NCI-H1436 (cell line): ENCODE data around the gene CCL25.
"Not testable (repeated sequence)": the region's sequence is repeated elsewhere in the genome, so short reads cannot be mapped to it uniquely, and the experiment has no call there.

ENCODE experiments used
- DNase-seq: peaks from one replicate; lab custom pipeline; 2025; lab: John Stamatoyannopoulos, UW

The CCL25 gene

DNA sequence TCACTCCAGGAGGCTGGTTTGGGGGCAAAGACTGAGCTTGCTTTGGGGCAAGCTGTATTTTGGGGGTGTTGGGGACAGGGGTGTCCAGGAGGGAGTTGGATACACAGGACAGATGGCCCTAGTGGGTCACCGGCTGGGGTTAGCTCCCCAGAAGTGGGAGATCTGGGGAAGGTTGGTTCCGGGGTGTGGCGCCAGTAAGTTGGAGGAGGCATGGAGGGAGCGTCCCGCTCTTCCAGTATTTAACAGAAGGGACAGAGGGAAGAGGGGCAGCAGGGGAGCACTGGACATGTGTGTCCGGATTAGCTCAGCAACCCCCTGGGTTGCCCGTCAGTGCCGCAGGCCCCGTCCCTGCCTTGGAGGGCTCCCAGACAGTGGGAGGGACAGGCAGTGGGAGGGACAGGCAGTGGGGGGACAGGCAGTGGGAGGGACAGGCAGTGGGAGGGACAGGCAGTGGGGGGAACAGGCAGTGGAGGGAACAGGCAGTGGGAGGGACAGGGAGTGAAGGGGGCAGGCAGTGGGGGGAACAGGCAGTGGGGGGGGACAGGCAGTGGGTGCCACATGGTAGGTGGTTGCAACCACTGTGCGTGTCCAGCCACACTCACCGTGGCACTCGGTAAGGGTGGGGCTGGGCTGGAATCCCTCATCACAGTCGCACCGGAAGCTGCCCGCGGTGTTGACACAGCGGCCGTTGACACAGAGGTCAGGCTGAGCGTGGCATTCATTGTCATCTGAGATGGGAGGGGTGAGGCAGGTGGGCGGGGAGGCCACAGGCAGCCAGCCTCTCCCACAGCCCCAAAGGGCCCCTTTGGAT, 33.2 kb downstream of the CCL25 start:
- DNase-seq, result no peak

- no peak for DNase-seq
Observed at GRCh38 chr19:8086849-8087248, 34.3 kb downstream of the CCL25 start.

DNA sequence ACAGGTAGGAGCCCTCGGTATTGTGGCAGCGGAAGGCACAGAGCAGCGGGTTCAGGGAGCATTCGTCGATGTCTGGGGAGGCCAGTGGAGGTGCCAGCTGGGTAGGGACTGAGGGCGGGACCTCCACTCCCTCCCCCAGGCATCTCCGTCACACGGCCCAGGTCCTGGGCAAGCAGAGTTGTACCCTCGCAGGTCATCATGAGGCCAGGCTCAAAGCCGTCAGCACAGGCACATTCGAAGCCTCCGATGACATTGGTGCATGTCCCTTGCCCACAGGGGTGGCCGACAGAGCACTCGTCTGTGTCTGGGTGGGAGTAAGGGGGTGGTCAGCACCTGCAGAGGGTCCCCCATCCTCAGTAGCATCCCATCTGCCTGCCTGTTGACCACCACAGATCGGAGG, 35.3 kb downstream of the CCL25 start:
- no peak for DNase-seq

GRCh38 chr19:8088752-8089663, 36.4 kb downstream of the CCL25 start:
- no peak for DNase-seq

DNA sequence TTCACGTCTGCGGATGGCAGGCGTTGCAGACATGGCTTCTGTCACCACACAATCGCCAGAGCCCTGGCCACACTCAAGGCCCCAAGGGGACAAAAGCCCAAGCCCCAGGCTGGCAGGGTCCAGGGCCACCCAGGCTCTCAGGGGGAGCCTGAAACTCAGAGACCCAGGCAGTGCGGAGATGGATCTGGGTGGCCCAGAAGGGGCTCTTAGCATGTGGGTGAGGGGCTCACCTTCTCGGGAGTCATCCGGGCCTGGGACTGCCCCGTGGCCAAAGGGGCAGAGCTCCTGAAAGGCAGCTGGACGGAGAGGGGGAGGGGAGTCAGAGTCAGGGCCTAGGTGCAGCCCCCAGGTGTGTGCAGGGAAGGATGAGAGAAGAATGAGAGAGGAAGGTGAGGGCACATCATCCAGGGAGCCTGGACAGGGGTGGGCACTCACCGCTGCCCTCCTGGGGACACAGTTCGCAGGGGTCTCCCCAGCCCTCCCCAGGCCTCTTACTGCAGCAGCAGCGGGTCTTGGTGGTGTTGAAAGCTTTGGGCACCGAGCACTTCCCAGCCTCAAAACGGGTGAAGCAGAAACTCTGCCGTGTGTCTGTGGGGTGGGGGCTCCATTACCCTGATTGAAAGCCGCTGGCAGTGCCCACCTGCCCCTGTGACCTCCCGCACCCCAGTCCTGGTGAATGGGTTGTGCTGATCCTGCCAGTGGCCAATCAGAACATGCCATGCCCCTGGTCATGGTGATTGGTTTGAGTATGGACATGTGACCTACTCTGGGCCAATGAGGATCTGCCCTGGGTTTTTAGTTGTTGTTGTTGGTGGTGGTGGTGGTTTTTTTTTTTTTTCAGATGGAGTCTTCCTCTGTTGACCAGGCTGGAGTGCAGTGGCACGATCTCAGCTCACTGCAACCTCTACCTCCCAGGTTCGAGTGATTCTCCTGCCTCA, 37.4 kb downstream of the CCL25 start:
- no peak for DNase-seq

DNA sequence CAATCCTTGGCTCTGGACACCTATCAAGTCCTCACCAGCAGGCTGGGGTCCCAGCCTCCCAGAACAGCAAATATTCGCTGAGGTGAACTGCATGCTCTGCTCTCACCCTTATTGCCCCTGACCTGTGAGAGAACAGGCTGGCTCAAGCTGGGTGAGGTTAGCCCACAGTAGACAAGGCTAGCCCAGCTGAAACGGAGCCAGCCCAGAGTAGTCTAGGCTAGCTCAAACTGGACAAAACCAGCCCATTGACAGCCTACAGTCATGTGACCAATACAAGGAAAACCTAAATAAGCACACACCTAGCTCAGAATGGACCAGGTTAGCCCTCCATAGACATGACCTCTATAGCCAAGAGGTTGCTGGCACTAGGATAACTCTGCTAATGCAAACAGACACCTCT, 38.4 kb downstream of the CCL25 start:
- no peak for DNase-seq

- no peak for DNase-seq
Observed at GRCh38 chr19:8093740-8094139, 41.2 kb downstream of the CCL25 start.

GRCh38 chr19:8094336-8094735, 41.8 kb downstream of the CCL25 start:
- no peak for DNase-seq

DNA sequence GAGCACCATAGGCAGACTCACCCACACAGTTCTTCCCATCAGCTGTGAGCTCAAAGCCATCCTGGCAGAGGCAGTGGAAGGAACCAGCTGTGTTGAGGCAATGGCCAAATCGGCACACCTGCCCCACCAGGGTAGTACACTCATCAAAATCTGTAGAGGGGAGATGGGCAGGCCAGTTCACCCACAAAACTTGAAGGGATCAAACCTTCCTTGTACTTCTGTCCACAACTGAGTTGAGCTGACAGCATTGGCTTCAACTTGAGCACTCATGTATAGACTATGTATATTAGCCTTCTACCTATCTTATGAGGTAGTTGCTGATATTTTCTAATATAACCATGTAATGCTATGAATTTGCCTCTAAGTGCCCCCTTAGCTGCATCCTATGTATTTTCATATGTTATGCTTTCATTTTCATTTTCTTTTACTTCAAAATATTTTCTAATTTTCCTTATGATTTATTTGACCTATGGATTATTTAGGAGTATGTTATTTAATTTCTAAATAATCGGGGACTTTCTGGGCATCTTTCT, 42.9 kb downstream of the CCL25 start:
- no peak for DNase-seq

GRCh38 chr19:8096071-8096470, 43.5 kb downstream of the CCL25 start:
- DNase-seq, result no peak

DNA sequence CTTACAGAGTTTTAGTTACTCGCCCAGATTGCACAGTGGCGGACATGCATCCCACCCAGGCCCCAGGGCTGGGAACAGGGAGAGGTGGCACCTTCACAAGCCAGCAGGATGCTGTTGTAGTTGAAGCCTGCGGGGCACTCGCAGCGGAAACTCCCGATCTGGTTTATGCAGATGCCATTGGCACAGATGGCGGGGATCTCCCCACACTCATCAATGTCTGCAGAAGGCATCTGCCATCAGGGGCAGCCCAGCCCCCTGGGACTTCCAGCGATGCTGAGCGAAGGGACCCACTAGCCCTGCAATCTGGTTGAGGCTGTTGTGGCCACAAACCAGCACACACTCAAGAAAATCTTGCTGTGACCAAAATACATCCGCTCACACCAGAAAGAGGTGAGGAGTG, 44.6 kb downstream of the CCL25 start:
- no peak for DNase-seq

DNA sequence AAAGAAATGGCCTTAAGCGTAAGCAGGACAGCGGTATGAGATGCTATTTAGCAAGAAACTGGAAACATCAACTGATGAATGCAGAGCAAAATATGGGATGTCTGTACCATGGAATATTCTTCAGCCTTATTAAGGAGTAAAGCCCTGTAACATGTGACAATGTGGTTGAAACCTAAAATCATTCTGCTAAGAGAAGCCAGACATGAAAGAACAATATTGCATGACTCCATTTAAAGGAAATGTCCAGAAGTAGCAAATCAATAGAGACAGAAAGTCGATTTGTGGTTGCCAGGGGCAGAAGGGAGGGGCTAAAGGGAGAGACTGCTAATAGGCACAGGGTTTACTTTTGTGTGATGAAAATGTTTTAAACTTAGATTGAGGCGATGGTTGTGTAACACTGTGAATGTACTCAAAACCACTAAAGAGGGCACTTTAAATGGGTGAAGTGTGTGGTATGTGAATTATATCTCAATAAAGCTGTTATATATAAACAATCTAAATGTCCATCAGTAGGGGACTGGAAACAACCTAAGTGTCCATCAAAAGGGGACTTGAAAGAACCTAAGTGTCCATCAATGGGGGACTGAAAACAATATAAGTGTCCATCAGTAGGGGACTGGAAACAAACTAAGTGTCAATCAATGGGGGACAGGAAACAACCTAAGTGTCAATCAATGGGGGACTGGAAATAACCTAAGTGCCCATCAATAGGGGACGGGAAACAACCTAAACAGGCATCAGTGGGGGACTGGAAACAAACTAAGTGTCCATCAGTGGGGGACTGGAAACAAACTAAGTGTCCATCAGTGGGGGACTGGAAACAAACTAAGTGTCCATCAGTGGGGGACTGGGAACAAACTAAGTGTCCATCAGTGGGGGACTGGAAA, 45.4 kb downstream of the CCL25 start:
- DNase-seq, result no peak

DNA sequence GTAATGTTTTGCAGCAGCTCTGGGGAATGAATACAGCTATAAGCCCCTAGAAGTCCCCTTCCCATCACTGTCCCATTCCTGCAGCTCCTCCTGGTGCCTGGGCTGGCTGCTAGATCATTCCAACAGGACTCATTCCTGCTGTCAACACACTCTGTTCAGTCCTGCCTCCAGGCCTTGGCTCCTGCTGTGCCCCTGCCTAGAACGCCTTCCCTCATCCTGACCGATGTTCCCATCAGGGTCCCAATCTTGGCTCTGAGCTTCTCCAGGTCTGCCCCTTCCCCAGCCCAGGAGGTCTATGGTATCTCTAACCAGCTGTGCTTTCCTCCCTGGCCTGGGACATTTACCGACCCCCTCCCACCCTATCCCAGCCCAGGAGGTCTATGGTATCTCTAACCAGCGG, 48.8 kb downstream of the CCL25 start:
- no peak for DNase-seq

DNA sequence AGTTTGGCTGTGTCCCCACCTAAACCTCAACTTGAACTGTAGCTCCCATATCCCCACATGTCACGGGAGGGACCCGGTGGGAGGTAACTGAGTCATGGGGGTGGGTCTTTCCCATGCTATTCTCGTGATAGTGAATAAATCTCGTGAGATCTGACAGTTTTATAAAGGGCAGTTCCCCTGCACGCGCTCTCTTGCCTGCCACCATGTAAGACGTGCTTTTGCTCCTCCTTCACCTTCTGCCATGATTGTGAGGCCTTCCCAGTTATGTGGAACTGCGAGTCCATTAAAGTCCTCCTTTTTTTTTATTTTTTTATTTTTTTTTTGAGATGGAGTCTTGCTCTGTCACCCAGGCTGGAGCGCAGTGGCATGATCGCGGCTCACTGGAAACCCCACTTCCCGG, 49.4 kb downstream of the CCL25 start:
- DNase-seq, result not testable (repeated sequence)

- no peak for DNase-seq
Observed at GRCh38 chr19:8105471-8105870, 52.9 kb downstream of the CCL25 start.

DNA sequence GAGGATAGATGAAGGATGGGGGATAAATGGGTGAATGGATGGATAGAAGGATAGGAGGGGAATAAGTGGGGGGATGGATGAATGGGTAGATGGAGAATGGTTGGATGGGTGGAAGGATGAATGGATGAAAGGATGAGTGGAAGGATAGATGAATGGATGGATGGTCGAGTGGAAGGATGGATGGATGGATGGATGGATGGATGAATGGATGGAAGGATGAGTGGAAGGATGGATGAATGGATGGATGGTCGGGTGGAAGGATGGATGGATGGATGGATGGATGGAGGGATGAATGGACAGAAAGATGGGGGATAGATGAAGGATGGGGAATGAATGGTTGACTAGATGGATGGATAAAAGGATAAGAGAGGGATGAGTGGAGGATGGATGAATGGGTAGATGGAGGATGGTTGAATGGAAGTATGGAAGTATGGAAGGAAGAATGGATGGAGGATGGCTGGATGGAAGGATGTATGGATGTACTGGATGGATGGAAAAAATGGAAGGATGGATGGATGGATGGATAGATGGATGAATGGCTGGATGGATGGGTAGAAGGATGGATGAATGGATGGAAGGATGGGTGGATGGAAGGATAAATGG, 54.8 kb downstream of the CCL25 start:
- DNase-seq, result no peak

- no peak for DNase-seq
Observed at GRCh38 chr19:8108560-8109445, 56.2 kb downstream of the CCL25 start.

DNA sequence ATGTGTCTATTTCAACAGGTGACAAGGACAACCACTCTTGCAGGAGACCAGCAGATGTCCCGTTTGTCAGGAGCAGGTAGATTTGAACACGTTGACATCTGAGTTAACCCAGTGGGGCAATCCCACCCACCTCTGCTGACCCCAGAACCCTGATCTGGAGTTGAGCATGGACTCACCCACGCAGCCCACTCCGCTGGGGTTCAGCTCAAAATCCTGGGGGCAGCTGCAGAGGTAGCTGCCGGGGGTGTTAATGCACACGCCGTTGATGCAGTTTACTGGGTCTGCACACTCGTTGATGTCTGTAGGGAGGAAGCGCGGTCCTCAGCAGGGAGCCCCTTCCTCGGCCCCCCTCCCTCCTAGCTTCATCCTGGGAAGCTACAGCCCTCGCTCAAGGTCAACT, 56.9 kb downstream of the CCL25 start:
- DNase-seq, result no peak
